C4-2B (cell line): ENCODE measurements around the gene TNNT2.

Experiments
- H3K27ac ChIP-seq: fragments of 450-650 bp; 2 replicates; pipeline ENCODE4 v1.5.1; 2017
- ZFX ChIP-seq: fragments of 450-650 bp; IDR thresholded peaks from 2 replicates; pipeline ENCODE4 v1.6.1; 2017
- TF ChIP-seq, protein P1 (sequence below): fragments of 450-650 bp; conservative IDR thresholded peaks from 2 replicates; pipeline ENCODE4 v1.5.1; 2017; ENCODE audit warnings: mild to moderate bottlenecking

The TNNT2 gene

GRCh38 chr1:201332021-201332420 is 45.5 kb downstream of the TNNT2 start:
- TF ChIP-seq ZFX, result no peak
- TF ChIP-seq, protein P1, sequence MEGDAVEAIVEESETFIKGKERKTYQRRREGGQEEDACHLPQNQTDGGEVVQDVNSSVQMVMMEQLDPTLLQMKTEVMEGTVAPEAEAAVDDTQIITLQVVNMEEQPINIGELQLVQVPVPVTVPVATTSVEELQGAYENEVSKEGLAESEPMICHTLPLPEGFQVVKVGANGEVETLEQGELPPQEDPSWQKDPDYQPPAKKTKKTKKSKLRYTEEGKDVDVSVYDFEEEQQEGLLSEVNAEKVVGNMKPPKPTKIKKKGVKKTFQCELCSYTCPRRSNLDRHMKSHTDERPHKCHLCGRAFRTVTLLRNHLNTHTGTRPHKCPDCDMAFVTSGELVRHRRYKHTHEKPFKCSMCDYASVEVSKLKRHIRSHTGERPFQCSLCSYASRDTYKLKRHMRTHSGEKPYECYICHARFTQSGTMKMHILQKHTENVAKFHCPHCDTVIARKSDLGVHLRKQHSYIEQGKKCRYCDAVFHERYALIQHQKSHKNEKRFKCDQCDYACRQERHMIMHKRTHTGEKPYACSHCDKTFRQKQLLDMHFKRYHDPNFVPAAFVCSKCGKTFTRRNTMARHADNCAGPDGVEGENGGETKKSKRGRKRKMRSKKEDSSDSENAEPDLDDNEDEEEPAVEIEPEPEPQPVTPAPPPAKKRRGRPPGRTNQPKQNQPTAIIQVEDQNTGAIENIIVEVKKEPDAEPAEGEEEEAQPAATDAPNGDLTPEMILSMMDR, result no peak
- no peak overlapping the region for H3K27ac ChIP-seq

GRCh38 chr1:201331166-201331565 is 46.3 kb downstream of the TNNT2 start:
- TF ChIP-seq ZFX, result no peak
- TF ChIP-seq, protein P1, result no peak
- H3K27ac ChIP-seq, result no peak overlapping the region

DNA sequence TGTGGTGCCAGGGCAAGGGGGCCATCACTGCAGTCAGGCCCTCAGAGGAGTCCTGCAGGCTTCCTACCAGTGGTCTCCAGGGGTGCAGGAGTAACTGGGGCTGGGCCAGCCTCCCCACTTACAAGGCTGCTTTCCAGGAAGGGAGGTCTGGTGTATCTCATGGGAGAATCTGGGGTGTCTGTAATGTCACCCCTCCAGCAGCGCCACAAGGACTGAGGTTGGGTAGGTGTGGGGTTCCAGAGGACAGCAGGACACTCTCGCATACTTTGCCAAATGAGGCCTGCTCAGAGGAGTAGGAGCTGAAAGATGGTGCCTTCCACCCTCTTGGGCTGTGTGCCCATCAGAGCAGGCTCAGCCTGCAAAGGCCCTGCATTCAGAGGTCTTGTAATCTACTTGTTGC is 46.9 kb downstream of the TNNT2 start:
- TF ChIP-seq, protein P1, result no peak
- no peak for TF ChIP-seq ZFX
- H3K27ac ChIP-seq, result no peak overlapping the region

DNA sequence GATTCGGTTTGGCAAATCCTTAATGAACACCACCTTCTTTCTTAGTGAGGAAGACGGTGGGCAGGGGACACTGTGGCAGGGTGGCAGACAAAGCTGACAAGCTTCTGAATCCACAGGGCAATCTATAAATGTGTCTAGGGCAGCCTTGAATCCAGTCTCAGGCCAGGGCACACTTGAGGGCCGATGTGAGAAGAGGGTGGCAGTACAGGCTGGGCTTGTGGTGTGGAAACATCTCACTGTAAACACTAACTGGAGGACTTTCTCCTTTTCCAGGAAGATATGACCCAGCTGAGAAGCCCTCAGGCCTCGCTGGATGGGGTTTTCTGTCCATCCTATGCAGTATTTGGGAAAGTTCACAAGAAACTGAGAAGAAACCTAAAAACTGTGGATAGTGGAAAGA is 47.7 kb downstream of the TNNT2 start:
- TF ChIP-seq ZFX, result no peak
- TF ChIP-seq, protein P1, result no peak
- no peak overlapping the region for H3K27ac ChIP-seq

DNA sequence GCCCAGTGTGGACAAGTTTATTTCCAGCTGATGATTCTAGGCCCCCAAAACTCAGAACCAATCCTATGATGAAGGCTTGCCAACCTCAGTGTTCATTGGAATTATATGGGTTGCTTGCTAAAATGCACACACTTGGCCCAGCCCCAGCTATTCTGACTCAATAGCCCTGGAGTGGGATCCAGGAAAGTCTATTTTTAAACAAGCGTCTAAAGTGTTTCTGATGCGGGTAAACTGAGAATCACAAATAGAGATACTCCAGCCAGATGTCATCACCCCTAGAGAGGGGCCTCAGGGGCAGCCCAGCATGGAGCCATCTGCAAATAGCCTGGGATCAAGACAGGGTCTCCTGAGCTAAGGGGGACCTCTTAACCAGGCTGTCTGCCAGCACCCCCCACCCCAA is 48.2 kb downstream of the TNNT2 start:
- TF ChIP-seq, protein P1, result no peak
- no peak for TF ChIP-seq ZFX
- H3K27ac ChIP-seq, result no peak overlapping the region

DNA sequence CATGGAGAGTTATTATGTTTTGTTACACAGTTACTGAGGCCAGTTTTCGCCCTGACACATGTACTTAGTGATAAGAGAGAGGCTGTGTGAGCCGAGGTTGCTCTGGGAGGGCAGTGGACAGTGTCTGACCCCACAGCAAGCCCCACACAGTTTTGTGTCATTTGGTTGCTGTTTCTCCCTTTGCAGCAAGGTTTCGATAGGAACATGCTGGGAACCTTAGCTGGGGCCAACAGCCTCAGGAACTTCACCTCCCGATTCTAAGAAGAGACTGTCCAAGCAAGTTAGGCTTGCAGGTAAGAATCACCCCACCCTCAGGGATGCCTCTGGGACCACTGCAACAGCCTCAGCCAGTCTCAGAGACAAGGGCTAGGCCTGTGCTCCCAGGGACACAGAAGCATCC is 48.9 kb downstream of the TNNT2 start:
- no peak for TF ChIP-seq ZFX
- TF ChIP-seq, protein P1, result no peak
- H3K27ac ChIP-seq, result no peak overlapping the region

DNA sequence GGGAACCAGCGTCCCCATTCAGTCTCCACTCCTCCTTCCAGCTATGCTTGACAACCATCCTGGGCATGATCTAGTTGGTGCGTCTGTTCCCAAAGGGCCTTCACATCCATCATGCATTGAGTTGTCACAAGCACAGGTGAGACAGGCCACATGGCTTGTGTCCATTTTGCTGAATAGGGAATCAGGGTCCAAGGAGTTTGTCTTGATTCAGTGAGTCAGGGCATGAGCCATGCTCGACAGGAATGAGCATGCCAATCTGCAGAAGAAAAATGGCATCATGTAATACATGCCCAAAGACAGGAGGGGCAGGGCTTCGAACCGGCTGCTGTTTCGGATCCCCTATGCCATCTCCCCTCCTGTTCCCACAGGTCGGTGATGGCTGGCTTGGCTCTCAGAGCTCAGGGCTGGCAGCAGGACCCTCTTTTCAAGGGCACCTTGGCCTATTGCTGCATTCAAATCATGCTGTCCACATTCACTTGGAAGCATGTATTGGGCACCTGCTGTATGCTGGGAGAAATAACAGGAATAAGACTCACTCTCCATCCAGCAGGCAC is 49.7 kb downstream of the TNNT2 start:
- TF ChIP-seq, protein P1, result no peak
- TF ChIP-seq ZFX, result no peak
- no peak overlapping the region for H3K27ac ChIP-seq
